H1 (cell line): ENCODE results near the gene MZT2A. TPM values are rescaled to one million over a fixed set of nuclear protein-coding genes. Genes with fewer than 3 reads are reported as not detected.

Experiments
- CTBP2 ChIP-seq: IDR thresholded peaks from 2 replicates; pipeline ENCODE4 v1.7.0; 2011; ENCODE audit warnings: borderline replicate concordance, mild to moderate bottlenecking, moderate library complexity, mixed read lengths, low read length; ENCODE audit not compliant: insufficient read depth, insufficient read length
- polyA plus RNA-seq, 7 experiments: library from polyadenylated mRNA; depleted of rRNA in 3 of 7; stranded (reverse) in 5 of 7; unstranded in 2 of 7; fragments of >200 nt in 5 of 7; fragments of 200-250 nt in 2 of 7; gene quantifications; 1 replicate in 5 of 7; 2 replicates in 1 of 7; 4 replicates in 1 of 7; pipeline versions ENCODE4 v1.2.1 to v1.2.3, GENCODE V29; 2011 to 2013; ENCODE audit warnings: missing spikeins in 2 of 7, mixed read lengths in 2 of 7
- total RNA-seq: library from RNA; stranded (reverse); fragmentation: NEBNext Ultra II Directional; extraction: Animal tissue kit (Norgen Biotek cat#: 25700); gene quantifications from 2 replicates; pipeline ENCODE4 v1.2.1, GENCODE V29; 2021
- TF ChIP-seq, protein P1 (sequence below): IDR thresholded peaks from 2 replicates; pipeline ENCODE4 v1.6.1; 2012; ENCODE audit warnings: inconsistent platforms

The MZT2A gene
- total and polyA plus RNA-seq, 2 of the 8 experiments (the other 6 are each of a cell fraction or from before 2014, with no cell fraction given): 116 to 120 TPM

DNA sequence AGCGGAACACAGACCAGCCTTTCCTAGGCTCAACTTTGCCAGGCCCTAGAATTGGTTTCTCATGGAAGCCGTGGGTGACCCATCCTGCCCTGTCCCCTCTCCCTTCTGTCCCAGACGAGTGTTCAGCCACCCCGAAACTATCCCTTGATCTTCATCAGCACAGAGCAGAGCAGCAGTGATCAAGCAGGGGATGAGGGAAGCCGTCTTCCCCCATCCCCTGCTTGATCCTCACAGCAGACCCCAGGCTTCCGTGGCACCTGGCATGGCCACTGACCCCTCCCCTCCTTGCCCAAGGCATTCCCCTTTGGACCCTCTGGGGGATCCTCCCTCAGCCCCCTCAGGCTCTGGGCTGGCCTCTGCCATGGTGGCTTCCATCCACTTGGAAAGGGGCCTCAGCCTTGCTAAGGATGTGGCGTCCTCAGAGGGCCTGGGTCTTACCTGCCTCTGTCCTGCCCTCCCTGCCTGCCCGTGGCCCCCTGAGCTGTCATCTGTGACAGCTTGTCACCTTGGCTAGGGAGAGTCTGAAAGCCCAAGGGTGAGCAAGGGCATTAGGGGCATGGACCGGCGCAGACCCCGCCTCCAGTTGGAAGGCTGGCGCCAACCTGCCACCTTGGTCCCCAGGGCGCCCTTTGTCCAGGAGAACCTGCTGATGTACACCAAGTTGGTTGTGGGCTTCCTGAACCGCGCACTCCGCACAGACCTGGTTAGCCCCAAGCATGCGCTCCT, 25.1 kb upstream of the MZT2A start (continued):
- no peak for TF ChIP-seq CTBP2
- TF ChIP-seq, protein P1, sequence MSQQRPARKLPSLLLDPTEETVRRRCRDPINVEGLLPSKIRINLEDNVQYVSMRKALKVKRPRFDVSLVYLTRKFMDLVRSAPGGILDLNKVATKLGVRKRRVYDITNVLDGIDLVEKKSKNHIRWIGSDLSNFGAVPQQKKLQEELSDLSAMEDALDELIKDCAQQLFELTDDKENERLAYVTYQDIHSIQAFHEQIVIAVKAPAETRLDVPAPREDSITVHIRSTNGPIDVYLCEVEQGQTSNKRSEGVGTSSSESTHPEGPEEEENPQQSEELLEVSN: no peak
- TF ChIP-seq, all 59 proteins: peak for 0
